Brain microvascular endothelial cell (primary cell): ENCODE measurements around the gene C19orf38.

Experiments
- DNase-seq: peaks from one replicate; pipeline ENCODE4 v3.0.0-alpha.2; 2020
- H3K27ac ChIP-seq: fragments of 250-450 bp; sonication (Bioruptor Pico); 2 replicates; pipeline ENCODE4 v1.5.1; 2020; ENCODE audit warnings: mild to moderate bottlenecking, moderate library complexity
- H3K27me3 ChIP-seq: fragments of 250-450 bp; sonication (Bioruptor Pico); replicated peaks from 2 replicates; pipeline ENCODE4 v1.5.1; 2020; ENCODE audit warnings: mild to moderate bottlenecking
- H3K36me3 ChIP-seq: fragments of 250-450 bp; sonication (Bioruptor Pico); replicated peaks from 2 replicates; pipeline ENCODE4 v1.5.1; 2020; ENCODE audit warnings: mild to moderate bottlenecking
- H3K4me3 ChIP-seq: 2 replicates; pipeline ENCODE4 v1.5.1; 2011; ENCODE audit warnings: low read depth, mild to moderate bottlenecking, control low read depth, low read length, moderate library complexity
- in situ Hi-C: cut with HindIII; loops from 2 replicates; pipeline ENCODE4 v1.10.0; 2017; ENCODE audit warnings: low sequenced_read_pairs, low pct_ligation_motif_present
- TF ChIP-seq, protein P1 (sequence below): IDR thresholded peaks from 2 replicates; pipeline ENCODE4 v1.5.1; 2011; ENCODE audit warnings: low read depth, mild to moderate bottlenecking, moderate library complexity, low read length, control low read depth, inconsistent platforms; ENCODE audit errors: missing control alignments

C19orf38 gene

DNA sequence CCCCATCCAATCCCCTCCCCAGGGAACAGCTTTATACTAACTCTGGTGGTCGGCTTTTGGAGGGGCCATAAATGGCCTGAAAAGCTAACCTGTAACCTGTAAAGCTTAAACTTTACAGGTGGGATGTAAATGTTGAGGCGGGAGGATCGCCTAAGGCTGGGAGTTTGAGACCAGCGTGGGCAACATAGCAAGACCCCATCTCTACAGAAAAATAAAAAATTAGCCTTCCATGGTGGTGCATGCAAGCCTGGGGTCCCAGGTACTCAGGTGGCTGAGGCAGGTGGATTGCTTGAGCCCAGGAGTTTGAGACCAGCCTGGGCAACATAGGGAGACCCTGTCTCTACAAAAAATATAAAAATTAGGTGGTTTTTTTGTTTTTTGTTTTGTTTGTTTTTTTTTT, 41.7 kb downstream of the C19orf38 start:
- TF ChIP-seq, protein P1, sequence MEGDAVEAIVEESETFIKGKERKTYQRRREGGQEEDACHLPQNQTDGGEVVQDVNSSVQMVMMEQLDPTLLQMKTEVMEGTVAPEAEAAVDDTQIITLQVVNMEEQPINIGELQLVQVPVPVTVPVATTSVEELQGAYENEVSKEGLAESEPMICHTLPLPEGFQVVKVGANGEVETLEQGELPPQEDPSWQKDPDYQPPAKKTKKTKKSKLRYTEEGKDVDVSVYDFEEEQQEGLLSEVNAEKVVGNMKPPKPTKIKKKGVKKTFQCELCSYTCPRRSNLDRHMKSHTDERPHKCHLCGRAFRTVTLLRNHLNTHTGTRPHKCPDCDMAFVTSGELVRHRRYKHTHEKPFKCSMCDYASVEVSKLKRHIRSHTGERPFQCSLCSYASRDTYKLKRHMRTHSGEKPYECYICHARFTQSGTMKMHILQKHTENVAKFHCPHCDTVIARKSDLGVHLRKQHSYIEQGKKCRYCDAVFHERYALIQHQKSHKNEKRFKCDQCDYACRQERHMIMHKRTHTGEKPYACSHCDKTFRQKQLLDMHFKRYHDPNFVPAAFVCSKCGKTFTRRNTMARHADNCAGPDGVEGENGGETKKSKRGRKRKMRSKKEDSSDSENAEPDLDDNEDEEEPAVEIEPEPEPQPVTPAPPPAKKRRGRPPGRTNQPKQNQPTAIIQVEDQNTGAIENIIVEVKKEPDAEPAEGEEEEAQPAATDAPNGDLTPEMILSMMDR, result no peak
- H3K27ac ChIP-seq, result no peak overlapping the region
- no peak overlapping the region for H3K4me3 ChIP-seq
- H3K27me3 ChIP-seq, result no peaks in the 10 kb centered on the region
- H3K36me3 ChIP-seq, result no peaks in the 10 kb centered on the region
- DNase-seq, result no peak
- in situ Hi-C loops, result no loop called here

DNA sequence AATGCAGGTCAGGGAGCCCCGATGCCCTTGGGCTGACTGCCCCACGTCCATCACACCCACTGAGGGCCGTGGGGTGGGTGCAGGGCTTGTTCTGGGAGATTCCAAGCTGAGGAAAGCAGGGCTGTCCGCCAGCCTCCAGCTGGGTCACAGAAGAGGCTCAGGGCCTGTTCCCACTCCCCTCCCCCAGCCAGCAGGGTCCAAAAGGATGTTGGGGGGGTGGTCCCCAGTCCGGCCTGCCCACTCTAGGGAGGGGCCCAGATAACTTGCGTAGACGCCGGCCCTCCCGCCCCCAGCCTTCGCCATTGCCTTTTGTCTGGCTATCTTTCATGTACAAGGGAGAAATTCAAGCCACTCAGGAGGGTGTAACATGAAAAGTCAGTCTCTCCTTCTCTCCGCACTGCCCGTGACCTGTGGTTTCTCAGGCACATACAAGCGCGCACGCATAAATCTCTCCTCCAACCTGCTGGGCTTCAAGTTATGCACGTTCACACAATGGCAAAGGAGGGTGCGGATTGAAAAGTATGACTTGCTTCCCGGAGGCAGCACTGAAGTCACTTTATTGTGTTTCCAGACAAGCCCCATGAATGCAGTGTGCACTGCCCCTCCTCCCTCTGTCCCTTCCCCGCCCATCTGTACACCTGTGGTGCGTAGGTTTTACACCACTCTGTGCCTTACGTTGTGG, 43.3 kb downstream of the C19orf38 start:
- H3K27ac ChIP-seq, result no peak overlapping the region
- TF ChIP-seq, protein P1, result no peak
- no peak overlapping the region for H3K4me3 ChIP-seq
- H3K36me3 ChIP-seq, result no peaks in the 10 kb centered on the region
- in situ Hi-C loops, result no loop called here
- no peak for DNase-seq
- no peaks in the 10 kb centered on the region for H3K27me3 ChIP-seq

DNA sequence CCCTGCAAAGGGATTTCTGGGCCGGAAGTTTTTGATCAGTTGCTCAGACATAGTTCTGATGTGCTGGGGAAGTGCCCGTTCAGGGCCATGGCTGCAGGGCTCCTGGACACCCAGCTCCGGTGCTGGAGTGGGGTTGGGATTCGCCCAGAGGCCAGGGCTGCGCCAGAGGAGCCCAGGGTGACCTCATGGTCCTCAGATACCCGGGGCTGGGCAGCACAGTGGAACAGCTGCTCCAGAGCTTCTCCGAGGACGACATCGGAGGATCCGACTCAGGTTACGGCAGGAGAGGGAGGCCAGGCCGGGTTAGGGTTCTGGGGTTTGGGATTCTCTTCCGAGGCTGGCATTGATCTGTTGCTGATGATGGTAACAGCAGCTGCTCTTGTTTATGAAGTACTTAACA, 44.0 kb downstream of the C19orf38 start:
- H3K36me3 ChIP-seq, result no peaks in the 10 kb centered on the region
- H3K4me3 ChIP-seq, result no peak overlapping the region
- TF ChIP-seq, protein P1, result no peak
- no peak for DNase-seq
- no peak overlapping the region for H3K27ac ChIP-seq
- in situ Hi-C loops, result no loop called here
- H3K27me3 ChIP-seq, result no peaks in the 10 kb centered on the region

DNA sequence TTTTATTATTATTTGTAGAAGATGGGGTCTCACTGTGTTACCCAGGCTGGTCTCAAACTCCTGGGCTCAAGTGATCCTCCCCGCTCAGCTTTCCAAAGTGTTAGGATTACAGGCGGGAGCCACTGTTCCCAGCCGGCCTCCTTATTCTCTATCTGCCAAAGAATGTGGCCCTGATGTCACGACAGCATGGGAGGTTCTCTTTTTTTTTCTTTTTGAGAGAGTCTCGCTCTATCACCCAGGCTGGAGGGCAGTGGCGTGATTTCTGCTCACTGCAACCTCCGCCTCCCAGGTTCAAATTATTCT, 46.6 kb downstream of the C19orf38 start:
- TF ChIP-seq, protein P1, result no peak
- in situ Hi-C loops, result no loop called here
- H3K27ac ChIP-seq, result no peak overlapping the region
- no peaks in the 10 kb centered on the region for H3K36me3 ChIP-seq
- H3K4me3 ChIP-seq, result no peak overlapping the region
- no peak for DNase-seq
- no peaks in the 10 kb centered on the region for H3K27me3 ChIP-seq

DNA sequence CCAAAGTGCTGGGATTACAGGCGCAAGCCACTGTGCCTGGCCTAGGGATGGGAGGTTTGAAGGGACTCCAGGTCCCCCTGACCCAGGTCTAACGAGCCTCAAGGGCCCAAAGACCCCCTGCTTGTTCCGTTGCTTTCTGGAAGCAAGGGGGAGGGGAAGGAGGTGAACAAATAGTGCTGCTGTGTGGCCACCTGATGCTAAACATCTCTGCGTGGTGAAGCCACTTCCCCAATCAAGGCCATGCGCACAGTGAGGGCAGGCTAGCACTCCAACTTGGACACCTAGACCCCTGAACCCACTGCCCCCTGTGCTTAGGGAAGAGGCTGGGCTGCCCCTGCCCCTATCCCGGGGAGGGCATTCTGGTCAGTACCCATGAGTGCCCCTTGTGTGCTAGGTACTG, 47.1 kb downstream of the C19orf38 start:
- TF ChIP-seq, protein P1, result no peak
- Histone ChIP-seq H3K36me3 (no peaks in the 10 kb centered on the region), H3K27ac (no peak overlapping the region), H3K27me3 (no peaks in the 10 kb centered on the region), H3K4me3 (no peak overlapping the region)
- DNase-seq, result no peak
- in situ Hi-C loops, result no loop called here

DNA sequence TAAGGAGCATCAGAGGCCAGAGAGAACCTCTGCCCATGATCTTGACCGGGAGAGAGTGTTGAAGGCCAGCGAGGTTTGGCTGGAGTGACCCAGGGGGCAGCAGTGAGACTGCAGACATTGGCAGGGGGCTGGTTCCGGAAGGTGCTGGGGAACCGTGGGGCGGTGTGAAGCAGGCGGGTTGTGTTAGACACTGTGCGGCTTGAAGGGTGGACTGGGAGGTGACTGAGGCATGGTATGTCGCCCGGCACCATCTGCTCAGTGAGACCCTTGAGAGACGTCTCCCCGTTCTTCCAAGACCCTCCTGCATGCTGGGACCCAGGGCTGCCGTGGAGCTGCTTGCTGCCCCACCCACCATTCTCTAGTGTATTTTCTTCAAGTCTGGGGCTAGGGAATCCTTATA, 47.7 kb downstream of the C19orf38 start:
- Histone ChIP-seq H3K27ac (no peak overlapping the region), H3K27me3 (no peaks in the 10 kb centered on the region), H3K4me3 (no peak overlapping the region), H3K36me3 (no peaks in the 10 kb centered on the region)
- in situ Hi-C loops, result no loop called here
- no peak for DNase-seq
- TF ChIP-seq, protein P1, result peak; percentile 41
